Left renal pelvis (tissue), 4 donors: ENCODE measurements around the gene LRRC3B. TPM values are rescaled to one million over a fixed set of nuclear protein-coding genes. Genes with fewer than 3 reads are reported as not detected.
A peak's percentile ranks its signal among the peaks of the same experiment; 100 is the strongest.

Experiments
- DNase-seq, 4 donors: peaks; one replicate each; pipeline ENCODE4 v3.0.0-alpha.2; 2013; ENCODE audit warnings: low read depth in 4 of 4, low spot score in 3 of 4
- polyA plus RNA-seq, 4 donors: library from polyadenylated mRNA; unstranded; fragments of 120-200 nt; gene quantifications; one replicate each; pipeline ENCODE4 v1.2.1, GENCODE V29; 2013; ENCODE audit not compliant: insufficient read length in 4 of 4

LRRC3B gene
- polyA plus RNA-seq, 4 donors, result 1.6 to 8.7 (median 2.1) TPM

DNA sequence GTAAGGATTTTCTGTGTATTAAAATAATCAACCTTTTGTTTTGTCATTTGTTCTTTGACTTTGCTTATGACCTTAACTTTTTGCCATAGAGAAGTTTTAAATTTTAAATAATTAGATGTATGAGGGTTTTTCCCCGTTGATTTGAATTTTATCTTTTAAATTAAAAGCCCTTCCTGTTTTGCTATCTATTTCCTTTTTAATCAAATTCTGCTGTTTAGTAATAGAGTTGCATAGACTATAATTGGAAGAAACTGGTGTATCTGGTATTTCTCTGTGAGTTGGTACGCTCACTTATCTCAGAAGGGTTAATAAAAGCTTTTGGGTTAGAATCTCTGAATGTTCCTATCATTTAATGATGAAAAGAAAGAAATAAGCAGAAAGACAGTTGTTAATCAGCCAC is 82.2 kb downstream of the LRRC3B start:
- DNase-seq, result no peak

DNA sequence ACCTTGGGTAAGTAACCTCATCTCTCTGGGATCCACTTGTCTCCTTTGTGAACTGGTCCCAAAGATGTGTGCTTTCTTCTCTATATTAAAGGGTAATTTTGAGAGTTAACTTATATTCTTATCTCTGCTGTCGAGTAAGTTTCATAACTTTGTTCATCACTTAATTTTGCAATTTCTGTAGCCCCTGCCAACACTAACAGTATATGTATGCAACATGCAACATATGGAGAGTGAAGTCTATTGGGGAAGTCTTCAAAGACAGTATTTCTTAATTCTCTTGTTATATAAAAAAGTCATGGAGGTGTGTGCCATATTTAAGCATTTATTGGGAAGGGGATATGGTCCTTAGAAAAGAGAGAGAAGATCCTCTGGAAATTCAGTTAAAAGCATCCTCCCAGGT is 85.9 kb downstream of the LRRC3B start:
- no peak for DNase-seq

DNA sequence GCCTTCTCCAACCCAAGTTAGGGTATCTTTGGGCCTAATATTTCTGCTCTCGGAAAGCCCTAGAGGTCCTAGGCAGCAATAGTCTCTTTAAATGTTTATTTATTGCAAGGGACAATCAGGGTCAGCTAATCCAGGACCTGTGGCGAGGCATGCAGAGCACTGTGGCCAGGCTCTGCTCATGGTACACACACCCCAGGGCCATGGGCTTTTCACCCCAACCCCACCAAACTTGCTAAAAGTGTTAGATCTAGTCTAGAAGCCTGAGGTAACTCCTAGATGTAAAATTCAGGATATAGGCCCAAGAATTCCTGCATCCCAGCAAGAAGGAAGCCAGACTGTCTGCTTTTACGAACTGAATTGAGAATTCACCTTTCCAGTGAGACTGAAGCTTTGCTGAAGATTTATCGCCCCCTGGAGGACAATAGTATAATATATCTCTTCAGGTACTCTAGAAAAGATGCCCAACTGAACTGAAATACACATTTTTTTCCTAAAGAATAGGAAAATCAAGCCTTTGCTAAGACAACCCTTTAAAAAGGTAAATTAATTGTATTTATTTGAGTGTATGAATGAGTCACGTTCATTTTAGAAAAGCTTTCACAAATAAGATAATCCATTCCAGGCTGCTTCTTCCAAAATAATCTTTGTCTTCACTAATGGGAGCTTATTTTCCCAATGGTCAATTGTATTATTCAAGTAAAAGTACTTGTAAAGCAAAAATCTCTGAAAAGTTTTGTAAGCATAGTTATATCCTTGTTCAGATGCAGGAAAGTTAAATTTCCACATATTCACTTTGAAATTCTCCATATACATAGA is 89.8 kb downstream of the LRRC3B start:
- DNase-seq, result peak; percentile 38 to 53 (median 48)

DNA sequence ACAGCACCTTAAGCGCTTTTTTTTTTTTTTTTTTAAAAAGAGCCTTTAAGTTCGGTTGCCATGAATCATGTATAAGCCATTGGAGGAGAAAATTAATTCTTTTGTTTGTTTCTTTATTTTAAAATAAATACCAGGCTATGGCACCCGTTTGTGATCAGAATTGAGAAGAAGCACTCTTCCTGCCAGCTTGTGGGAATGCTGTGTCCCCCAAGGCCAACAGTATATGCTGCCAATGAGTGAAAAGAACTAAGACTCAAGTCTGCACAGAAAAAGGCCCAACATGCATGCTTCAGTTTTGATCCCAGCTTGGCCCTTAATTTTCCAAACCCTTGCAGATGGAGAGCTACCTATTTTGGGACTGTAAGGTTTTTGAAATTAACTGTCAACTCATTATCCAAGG is 90.5 kb downstream of the LRRC3B start:
- DNase-seq, result no peak

DNA sequence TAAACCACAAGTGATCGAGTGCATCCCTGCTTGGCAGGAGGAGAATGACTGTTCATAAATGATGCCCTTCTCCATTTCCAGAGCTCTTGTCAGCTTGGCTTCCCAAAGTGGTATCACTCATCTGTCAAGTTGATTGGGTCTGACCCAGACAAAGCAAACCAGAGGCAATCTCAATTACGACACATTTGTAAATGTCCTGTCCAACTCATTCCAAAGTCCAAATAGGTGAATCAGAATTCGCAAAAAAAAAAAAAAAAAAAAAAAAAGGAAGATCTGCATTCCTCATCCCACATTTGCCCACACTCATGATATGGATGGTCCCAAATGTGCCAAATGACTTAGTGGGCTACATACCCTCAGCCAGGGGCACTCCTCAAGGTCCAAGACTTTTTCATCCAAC is 91.9 kb downstream of the LRRC3B start:
- DNase-seq, result no peak

DNA sequence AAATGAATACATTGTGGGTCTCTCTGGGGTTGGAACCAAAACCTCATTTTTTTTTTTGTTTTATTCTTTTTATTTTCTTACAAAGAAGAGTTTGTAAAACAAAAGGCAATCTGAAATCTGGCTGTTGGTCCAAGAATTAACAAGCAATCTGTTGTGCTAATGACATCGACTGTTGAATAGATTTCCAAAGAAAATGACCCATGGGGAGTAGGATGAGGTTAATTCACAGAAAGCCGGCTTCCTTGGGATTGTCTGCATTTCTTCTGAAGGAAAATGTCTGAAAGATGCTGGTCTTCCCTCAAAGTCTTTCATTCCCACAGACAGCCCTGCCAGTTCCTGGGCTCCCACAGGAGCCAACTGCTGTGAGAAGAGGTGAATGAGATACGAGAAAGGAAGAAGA is 92.9 kb downstream of the LRRC3B start:
- no peak for DNase-seq

DNA sequence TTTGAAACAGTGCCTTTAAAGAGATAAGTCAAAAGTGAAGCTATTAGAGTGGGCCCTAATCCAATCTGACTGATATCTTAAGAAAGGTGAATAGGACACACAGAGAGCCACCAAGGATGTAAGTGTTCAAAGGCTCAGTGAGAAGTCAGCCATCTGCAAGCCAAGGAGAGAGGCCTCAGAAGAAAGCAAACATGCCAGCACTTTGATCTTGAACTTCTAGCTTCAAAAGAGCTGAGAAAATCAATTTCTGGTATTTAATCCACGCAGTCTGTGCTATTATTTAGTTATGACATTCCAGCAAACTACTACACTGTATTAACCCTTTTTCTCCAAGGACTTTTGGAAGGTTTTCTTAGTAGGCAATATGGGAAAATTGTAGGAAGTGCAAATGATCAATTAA is 95.7 kb downstream of the LRRC3B start:
- no peak for DNase-seq

DNA sequence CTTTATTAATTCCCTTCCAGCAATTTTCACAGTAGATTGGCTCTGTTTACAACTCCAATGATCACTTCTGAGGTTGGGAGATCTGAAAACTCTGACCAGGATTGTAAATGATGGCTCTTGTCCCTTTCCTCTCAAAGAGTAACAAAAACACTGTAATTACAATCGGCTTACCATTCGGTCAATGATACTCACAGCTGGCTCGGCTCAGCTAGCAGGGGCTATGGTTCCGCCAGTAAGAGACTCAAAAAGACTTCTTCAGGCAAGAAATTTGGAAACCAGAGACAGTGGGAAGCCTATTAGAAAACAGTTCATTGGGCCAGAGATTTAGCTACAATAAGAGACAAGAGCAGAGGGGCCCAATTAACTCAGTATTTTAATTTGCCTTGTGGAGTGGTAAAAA is 96.6 kb downstream of the LRRC3B start:
- peak in 2 of 4 donors; percentile 6 to 12 for DNase-seq

DNA sequence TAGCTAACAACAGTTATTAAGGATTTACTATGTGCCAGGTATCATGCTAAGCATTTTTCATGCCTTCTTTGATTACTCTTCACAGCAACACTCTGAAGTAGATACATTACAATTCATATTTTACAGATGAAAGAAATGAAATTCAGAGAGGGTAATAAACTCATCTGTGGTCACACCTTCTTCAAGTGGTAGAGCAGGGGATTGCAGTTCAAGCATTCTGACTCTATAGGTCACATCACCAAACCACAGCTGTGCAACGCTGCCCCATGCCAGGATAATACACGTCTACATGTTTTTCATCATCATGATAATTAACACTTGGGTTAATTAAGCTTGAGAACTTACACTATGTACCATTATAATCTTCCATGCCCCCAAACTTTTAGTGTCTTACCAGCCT is 98.5 kb downstream of the LRRC3B start:
- DNase-seq, result no peak

DNA sequence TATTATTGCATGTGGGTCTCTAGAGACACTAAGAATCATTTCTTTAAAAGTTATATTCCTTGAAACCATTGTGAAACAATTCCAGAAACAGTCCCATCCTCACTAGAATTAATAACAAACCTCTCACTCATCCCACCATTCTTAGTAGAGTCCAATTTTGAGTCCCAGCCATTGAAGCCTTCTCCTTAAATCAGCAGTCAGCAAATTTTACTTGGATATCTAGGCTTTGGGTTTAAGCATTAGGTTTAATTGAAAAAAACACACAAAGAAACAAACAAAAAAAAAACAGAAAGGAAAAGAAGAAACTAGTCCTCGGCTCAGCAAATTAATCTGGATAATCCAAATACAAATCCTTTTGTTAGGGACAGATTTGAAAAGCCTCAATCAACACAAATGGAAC is 109.3 kb downstream of the LRRC3B start:
- no peak for DNase-seq

DNA sequence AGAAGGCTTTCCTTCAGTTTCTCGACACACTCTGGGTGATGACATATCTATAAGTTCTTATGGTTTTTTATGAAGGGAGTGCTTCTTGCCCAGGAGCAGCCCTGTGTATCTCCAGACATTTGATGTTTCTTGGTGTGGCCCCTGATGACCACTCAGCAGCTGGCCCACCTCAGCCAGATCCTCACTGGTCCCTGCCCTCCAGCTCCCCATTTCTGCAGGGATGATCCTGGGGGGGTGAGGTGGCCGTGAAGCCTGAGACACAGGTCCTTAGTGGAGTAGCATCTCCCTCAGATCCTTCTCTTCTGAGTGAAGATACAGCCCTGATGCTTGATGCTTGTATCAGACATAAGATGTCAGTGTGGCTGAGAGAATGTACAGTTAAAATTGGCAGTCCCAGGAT is 127.7 kb downstream of the LRRC3B start:
- DNase-seq, result no peak

DNA sequence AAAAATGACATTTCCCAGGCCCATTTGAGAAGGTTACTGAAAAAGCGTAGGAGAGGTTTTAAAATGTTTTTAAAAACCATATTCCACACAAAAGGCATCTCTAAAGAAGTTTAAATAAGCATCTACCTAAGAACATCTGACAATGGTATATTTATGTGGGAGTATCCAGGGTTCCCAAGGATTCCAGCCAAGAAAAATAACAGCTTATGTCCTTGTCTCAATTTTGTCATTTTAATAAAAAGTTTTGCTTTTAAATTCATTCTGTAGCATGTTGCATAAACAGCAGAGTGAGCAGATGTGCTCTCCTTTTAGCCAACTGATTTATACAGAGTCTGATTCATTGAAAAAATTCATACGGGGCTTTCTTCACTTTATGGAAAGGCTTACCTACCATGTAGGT is 129.9 kb downstream of the LRRC3B start:
- DNase-seq, result no peak

DNA sequence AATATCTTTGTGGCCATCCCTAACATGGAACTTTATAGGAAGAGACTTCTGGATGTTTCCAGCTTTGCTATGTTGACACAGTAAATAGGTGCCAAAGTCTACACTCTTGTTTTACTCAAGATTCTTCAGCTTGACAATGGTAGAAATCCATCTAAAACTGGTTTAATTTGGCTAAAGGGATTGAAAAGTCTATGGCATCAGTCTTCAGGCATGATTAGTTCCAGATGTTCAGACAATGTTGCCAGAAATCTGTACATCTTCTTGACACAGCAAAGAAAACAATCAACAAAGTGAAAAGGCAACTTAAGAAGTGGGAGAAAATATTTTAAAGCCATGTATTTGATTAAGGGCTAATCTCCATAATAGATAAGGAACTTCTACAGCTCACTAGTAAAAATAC is 130.5 kb downstream of the LRRC3B start:
- DNase-seq, result no peak

DNA sequence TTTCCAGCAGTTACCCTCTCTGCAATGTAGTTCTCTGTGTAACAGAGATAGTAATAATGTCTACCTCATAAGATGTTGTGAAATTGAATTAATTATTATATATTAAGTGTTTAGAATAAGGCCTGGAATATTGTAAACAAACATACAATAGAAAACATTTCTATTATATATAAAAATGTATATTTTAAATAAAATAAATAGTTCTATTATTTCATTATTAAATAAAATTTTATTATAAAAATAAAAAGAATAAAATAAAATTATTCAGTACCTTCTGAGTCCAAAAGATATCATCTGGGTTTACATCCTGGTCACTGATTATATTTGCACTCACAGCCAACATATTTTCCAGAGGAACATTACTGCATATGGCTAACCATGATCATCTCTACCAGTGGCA is 135.4 kb downstream of the LRRC3B start:
- DNase-seq, result no peak
